ENCODE results near the gene SCN3B.

GRCh38 chr11:123607781-123608180 is 46.6 kb downstream of the SCN3B start:
- no peak for TF ChIP-seq EZH2 (IDR thresholded peaks at IDR 0.05; ENCODE audit: low read length, unreplicated experiment)
- no peak for TF ChIP-seq CTCF (conservative IDR thresholded peaks at IDR 0.05; ENCODE audit: low read depth, low read length)
- TF ChIP-seq EZH2phosphoT487 (IDR thresholded peaks at IDR 0.05; ENCODE audit: borderline replicate concordance, low read length): no peak
